Measurements from ENCODE around the gene PTGS2. TPM values are rescaled to one million over a fixed set of nuclear protein-coding genes. Genes with fewer than 3 reads are reported as not detected.

The PTGS2 gene
- total and polyA plus RNA-seq, 10 of the 15 experiments (the other 5 are each of a cell fraction or from before 2014, with no cell fraction given): 0.04 to 0.12 (median 0.08) TPM; not detected in 4

- intact Hi-C loops (cut with micrococcal nuclease; ENCODE audit: unreplicated experiment): no loop called here
- RAD21 ChIA-PET (ENCODE audit: unreplicated experiment): no interaction called here
- no TSS peak for BruUV-seq (replicated peaks)
- FAIRE-seq (no peak), ATAC-seq (no peak), DNase-seq (ENCODE audit: low read depth, low spot score) (no peak)
- SMC1A ChIA-PET (ENCODE audit: uncharacterized antibody, unreplicated experiment): no interaction called here
- CTCF ChIA-PET: no interaction called here
- Histone ChIP-seq H3K36me3 (ENCODE audit: control insufficient read depth in 2 of 2, insufficient read depth in 2 of 2, low read length in 1 of 2) (no peaks in the 10 kb centered on the region), H3K4me3 (no peak overlapping the region), H3K27me3 (replicated peaks in 1 of 2; ENCODE audit: control insufficient read depth in 2 of 2, insufficient read depth in 2 of 2, low read length in 1 of 2) (no peaks in the 10 kb centered on the region), H3K79me2 (ENCODE audit: control insufficient read depth, insufficient read depth, low read length) (no peaks in the 10 kb centered on the region), H3K4me2 (ENCODE audit: control insufficient read depth, insufficient read depth) (no peak overlapping the region), H4K20me1 (ENCODE audit: control insufficient read depth, insufficient read depth) (no peaks in the 10 kb centered on the region), H3K4me1 (ENCODE audit: control insufficient read depth, insufficient read depth, low read length) (0 out of 2 replicates have a peak, but pooled peaks cover 3% of the 10 kb centered on the region), H3K27ac (ENCODE audit: control insufficient read depth, insufficient read depth) (no peak overlapping the region), H3K9ac (ENCODE audit: control insufficient read depth, insufficient read depth, low read length) (no peak overlapping the region), H2AFZ (ENCODE audit: control insufficient read depth, low read depth, low read length) (no peak overlapping the region), H3K9me3 (replicated peaks; ENCODE audit: control insufficient read depth, insufficient read depth, low read length) (no peaks in the 10 kb centered on the region)
- POLR2A ChIA-PET: no interaction called here
- 59% methylated on average over 4 of the region's 6 CpGs for whole genome bisulfite sequencing (ENCODE audit: insufficient coverage, insufficient replicate concordance, low lambda C conversion rate, missing lambda C conversion rate)
- in situ Hi-C loops (cut with MboI): no loop called here
- no peak for TF ChIP-seq MAX (IDR thresholded peaks at IDR 0.05; ENCODE audit: low read depth, low read length)
- no peak for TF ChIP-seq SP1 (IDR thresholded peaks at IDR 0.05; ENCODE audit: low read depth, low read length)
- TF ChIP-seq YBX1 (IDR thresholded peaks at IDR 0.05): no peak
- TF ChIP-seq RUNX3 (IDR thresholded peaks at IDR 0.05; ENCODE audit: low read length): no peak
- no peak for TF ChIP-seq MTA2 (IDR thresholded peaks at IDR 0.05; ENCODE audit: low read depth)
- no peak for TF ChIP-seq BMI1 (IDR thresholded peaks at IDR 0.05; ENCODE audit: borderline replicate concordance)
- TF ChIP-seq MEF2A (IDR thresholded peaks at IDR 0.05; ENCODE audit: insufficient read depth, low read depth, low read length): no peak
- TF ChIP-seq STAT3 (IDR thresholded peaks at IDR 0.05; ENCODE audit: low read depth, low read length): no peak
- TF ChIP-seq ATF3 (IDR thresholded peaks at IDR 0.05; ENCODE audit: borderline replicate concordance, extremely low read depth, low read depth, low read length): no peak
Observed at GRCh38 chr1:186623551-186623950, 56.7 kb downstream of the PTGS2 start.

Other genes with a start within 250 kb of the PTGS2 start
- gene PDC, start 219.3 kb downstream of the PTGS2 start, total RNA-seq (2014; rRNA removed): not detected in 2 replicates
- gene PDC, start 219.3 kb downstream of the PTGS2 start, total RNA-seq (2014; rRNA removed; fragmentation: Illumina TruSeq; extraction: Trizol): not detected in 2 replicates
- not detected in 2 replicates for gene PDC, start 219.3 kb downstream of the PTGS2 start, total RNA-seq (2021)
- gene PDC, start 219.3 kb downstream of the PTGS2 start, polyA plus RNA-seq (2011; rRNA removed): not detected in 2 replicates
- not detected in 2 replicates for gene PDC, start 219.3 kb downstream of the PTGS2 start, polyA plus RNA-seq (2014; fragmentation: Illumina TruSeq; extraction: Trizol)
- gene PDC, start 219.3 kb downstream of the PTGS2 start, polyA plus RNA-seq (2014; fragmentation: Nextera tagmentation; extraction: Ambion mirVana): under 1 TPM in 1 of 2 experiments, not detected in 1; 0.11 TPM
- gene PDC, start 219.3 kb downstream of the PTGS2 start, polyA plus RNA-seq (2014; rRNA removed): not detected in 2 replicates
- gene PDC, start 219.3 kb downstream of the PTGS2 start, polyA plus RNA-seq (2016; fragmentation: Nextera tagmentation; extraction: Ambion mirVana): not detected
- 1.8 and 1.9 TPM in 2 replicates for gene PLA2G4A, start 148.5 kb upstream of the PTGS2 start, total RNA-seq (2014; rRNA removed)
- 1.9 TPM in 2 replicates for gene PLA2G4A, start 148.5 kb upstream of the PTGS2 start, total RNA-seq (2014; rRNA removed; fragmentation: Illumina TruSeq; extraction: Trizol)
- gene PLA2G4A, start 148.5 kb upstream of the PTGS2 start, total RNA-seq (2021): 1.1 TPM in 2 replicates
- not detected in 2 replicates for gene PLA2G4A, start 148.5 kb upstream of the PTGS2 start, polyA plus RNA-seq (2011; rRNA removed)
- 1.5 and 1.7 TPM in 2 replicates for gene PLA2G4A, start 148.5 kb upstream of the PTGS2 start, polyA plus RNA-seq (2014; fragmentation: Illumina TruSeq; extraction: Trizol)
- 1 to 10 TPM in 1 of 2 experiments, under 1 TPM in 1; 0.93 to 1.8 TPM for gene PLA2G4A, start 148.5 kb upstream of the PTGS2 start, polyA plus RNA-seq (2014; fragmentation: Nextera tagmentation; extraction: Ambion mirVana)
- gene PLA2G4A, start 148.5 kb upstream of the PTGS2 start, polyA plus RNA-seq (2014; rRNA removed): 0.70 and 0.96 TPM in 2 replicates
- 1 to 10 TPM; 1.5 to 3.3 TPM for gene PLA2G4A, start 148.5 kb upstream of the PTGS2 start, polyA plus RNA-seq (2016; fragmentation: Nextera tagmentation; extraction: Ambion mirVana)